ENCODE results near the gene RUNX1.

Gene RUNX1

DNA sequence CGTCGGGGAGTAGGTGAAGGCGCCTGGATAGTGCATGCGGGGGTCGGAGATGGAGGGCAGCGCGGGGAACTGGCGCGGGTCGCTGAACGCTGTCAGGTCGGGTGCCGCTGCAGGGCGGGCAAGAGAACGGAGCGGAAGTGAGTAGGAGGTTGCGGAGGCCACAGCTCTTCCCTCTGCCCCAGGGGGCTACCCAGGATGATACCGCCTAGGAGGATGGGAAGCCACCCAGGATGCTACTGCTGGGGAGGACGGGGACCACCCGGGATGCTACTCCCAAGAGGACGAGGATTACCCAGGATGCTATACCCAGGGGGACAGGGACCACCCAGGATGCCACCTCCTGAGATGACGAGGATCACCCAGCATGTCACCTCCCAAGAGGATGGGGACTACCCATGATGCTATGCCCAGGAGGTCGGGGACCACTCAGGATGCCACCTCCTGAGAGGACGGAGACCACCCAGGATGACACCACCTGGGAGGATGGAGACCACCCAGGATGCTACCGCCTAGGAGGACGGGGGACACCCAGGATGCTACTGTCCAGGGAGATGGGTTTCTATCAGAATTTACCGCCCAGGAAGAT, 256.5 kb downstream of the RUNX1 start:
- H3K4me3 ChIP-seq, result no peak overlapping the region
- peaks cover 99% of the 10 kb centered on the region for H4K20me1 ChIP-seq
- TF ChIP-seq Cebpa-rat (IDR thresholded peaks at IDR 0.05), result no peak
- H3K9ac ChIP-seq, result no peak overlapping the region
- no peak overlapping the region for H3K4me2 ChIP-seq
- no peaks in the 10 kb centered on the region for H3K27me3 ChIP-seq
- H3K36me3 ChIP-seq, result peaks cover 86% of the 10 kb centered on the region
- no peaks in the 10 kb centered on the region for H3K9me3 ChIP-seq
- no peak overlapping the region for H3K27ac ChIP-seq
- H3K4me1 ChIP-seq, result no peaks in the 10 kb centered on the region

DNA sequence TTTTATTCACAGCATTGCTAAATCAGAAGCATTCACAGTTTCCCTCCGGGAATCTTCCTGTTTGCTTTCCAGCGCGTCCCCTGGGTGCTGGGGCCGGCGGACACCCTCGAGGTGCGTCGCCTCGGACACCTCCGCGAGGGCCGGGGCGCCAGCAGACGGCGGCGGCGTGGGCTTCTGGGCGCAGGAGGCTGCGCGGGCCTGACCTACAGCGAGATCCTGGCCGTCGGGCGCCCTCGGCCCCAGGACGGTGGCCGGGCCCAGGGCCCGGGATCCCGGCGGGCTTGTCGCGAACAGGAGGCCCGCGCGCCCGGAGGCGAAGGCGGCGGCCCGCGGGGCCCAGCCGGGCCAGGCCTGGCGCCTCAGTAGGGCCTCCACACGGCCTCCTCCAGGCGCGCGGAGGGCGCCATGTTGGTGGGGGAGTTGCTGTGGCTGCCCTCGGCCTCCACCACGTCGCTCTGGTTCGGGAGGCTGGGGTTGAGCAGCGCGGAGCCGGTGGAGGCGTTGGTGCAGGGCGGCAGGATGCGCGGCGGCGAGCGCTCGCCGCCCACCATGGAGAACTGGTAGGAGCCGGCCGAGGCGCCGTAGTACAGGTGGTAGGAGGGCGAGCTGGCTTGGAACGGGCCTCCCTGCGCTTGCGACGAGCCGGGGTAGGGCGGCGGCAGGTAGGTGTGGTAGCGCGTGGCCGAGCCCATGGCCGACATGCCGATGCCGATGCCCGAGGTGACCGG, 257.2 kb downstream of the RUNX1 start:
- Histone ChIP-seq H3K9ac (no peak overlapping the region), H3K36me3 (peaks cover 79% of the 10 kb centered on the region), H3K9me3 (no peaks in the 10 kb centered on the region), H3K27me3 (no peaks in the 10 kb centered on the region), H3K4me2 (no peak overlapping the region), H4K20me1 (peaks cover 99% of the 10 kb centered on the region), H3K4me3 (no peak overlapping the region), H3K4me1 (no peaks in the 10 kb centered on the region), H3K27ac (no peak overlapping the region)
- no peak for TF ChIP-seq Cebpa-rat (IDR thresholded peaks at IDR 0.05)

- H3K4me1 ChIP-seq, result no peaks in the 10 kb centered on the region
- peaks cover 68% of the 10 kb centered on the region for H3K36me3 ChIP-seq
- H3K4me3 ChIP-seq, result no peak overlapping the region
- no peaks in the 10 kb centered on the region for H3K27me3 ChIP-seq
- no peak overlapping the region for H3K9ac ChIP-seq
- H3K27ac ChIP-seq, result no peak overlapping the region
- H3K9me3 ChIP-seq, result no peaks in the 10 kb centered on the region
- no peak overlapping the region for H3K4me2 ChIP-seq
- TF ChIP-seq Cebpa-rat (IDR thresholded peaks at IDR 0.05), result no peak
- peaks cover 91% of the 10 kb centered on the region for H4K20me1 ChIP-seq
Measured at GRCh38 chr21:34790834-34791233, 258.3 kb downstream of the RUNX1 start.

- H3K36me3 ChIP-seq, result peaks cover 63% of the 10 kb centered on the region
- no peaks in the 10 kb centered on the region for H3K27me3 ChIP-seq
- TF ChIP-seq Cebpa-rat (IDR thresholded peaks at IDR 0.05), result no peak
- H3K4me1 ChIP-seq, result no peaks in the 10 kb centered on the region
- H3K4me3 ChIP-seq, result no peak overlapping the region
- H4K20me1 ChIP-seq, result peaks cover 86% of the 10 kb centered on the region
- H3K4me2 ChIP-seq, result no peak overlapping the region
- no peaks in the 10 kb centered on the region for H3K9me3 ChIP-seq
- H3K9ac ChIP-seq, result no peak overlapping the region
- H3K27ac ChIP-seq, result no peak overlapping the region
Measured at GRCh38 chr21:34790341-34790740, 258.8 kb downstream of the RUNX1 start.

DNA sequence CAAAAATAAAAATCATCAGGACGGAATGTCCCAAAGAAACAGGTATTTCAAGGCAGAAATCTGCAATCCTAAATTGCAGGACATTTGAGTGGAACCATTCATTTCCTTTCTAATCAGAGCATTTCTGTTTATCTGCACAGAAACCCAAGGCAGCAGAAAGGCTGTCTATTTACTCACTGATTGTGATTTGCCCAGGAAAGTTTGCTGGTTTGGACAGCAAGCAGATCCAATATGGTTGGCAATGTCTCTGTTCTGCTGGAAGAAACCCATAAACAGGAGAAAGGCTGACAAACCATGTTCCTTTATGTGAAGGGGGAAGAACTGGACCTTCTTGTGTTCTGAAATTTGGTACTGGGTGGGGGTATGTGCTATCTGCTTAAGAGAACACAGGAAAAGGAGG, 260.2 kb downstream of the RUNX1 start:
- Histone ChIP-seq H3K9me3 (no peaks in the 10 kb centered on the region), H4K20me1 (peaks cover 71% of the 10 kb centered on the region), H3K9ac (no peak overlapping the region), H3K4me2 (no peak overlapping the region), H3K4me3 (no peak overlapping the region), H3K36me3 (peaks cover 50% of the 10 kb centered on the region), H3K4me1 (no peaks in the 10 kb centered on the region), H3K27me3 (no peaks in the 10 kb centered on the region), H3K27ac (no peak overlapping the region)
- no peak for TF ChIP-seq Cebpa-rat (IDR thresholded peaks at IDR 0.05)

- H3K36me3 ChIP-seq, result peaks cover 2% of the 10 kb centered on the region; the same call in 1 of the 2 replicates
- no peak overlapping the region for H3K4me2 ChIP-seq
- no peak overlapping the region for H3K9ac ChIP-seq
- H3K4me1 ChIP-seq, result 0 out of 2 replicates have a peak, but pooled peaks cover 5% of the 10 kb centered on the region
- 0 out of 2 replicates have a peak, but pooled peaks cover 6% of the 10 kb centered on the region for H3K9me3 ChIP-seq
- H3K27ac ChIP-seq, result no peak overlapping the region
- H3K27me3 ChIP-seq, result no peaks in the 10 kb centered on the region
- H3K4me3 ChIP-seq, result no peak overlapping the region
- no peak for TF ChIP-seq Cebpa-rat (IDR thresholded peaks at IDR 0.05)
- H4K20me1 ChIP-seq, result peaks cover 21% of the 10 kb centered on the region
Measured at GRCh38 chr21:34783815-34784214, 265.3 kb downstream of the RUNX1 start.

DNA sequence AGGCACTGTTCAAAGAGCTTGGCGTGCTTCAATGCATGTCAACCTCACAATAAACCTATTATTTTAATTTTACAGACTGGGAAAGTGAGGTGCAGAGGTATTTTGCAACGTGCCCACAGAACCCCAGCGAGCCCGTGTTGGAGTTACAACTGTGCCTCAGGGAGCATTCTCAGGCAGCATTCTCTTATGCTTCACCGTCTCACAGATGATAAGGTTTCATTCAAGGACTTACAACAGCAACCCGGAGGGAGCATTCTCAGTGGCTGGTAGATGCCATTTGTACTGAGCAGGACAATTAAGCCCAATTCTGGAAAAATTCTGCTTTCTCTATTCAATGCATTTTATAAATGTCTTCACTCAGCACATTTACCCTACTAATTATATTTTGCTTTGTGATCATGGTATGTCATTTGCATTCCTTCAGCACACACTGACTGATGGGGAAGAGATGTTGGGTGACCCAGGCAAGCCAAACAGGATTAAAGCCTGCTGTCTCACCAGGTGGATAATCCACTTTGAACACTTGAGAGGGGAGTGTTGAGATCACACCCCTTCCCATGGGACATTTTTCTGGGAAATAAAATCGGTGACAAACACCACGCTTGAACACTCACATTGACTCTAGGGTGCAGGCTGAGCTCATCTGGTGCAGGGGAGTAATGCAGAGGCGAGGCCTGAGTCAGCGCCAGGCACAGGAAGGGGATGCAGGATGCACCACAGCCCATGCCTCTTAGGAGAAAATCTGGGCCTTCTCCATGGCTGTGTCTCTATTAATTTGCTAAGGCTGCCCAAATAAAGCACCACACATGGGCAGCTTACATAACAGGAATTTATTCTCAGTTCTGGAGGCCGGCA, 266.4 kb downstream of the RUNX1 start:
- no peaks in the 10 kb centered on the region for H3K36me3 ChIP-seq
- peaks cover 10% of the 10 kb centered on the region for H4K20me1 ChIP-seq
- H3K4me1 ChIP-seq, result 0 out of 2 replicates have a peak, but pooled peaks cover 5% of the 10 kb centered on the region
- H3K9me3 ChIP-seq, result 0 out of 2 replicates have a peak, but pooled peaks cover 6% of the 10 kb centered on the region
- H3K9ac ChIP-seq, result no peak overlapping the region
- H3K27ac ChIP-seq, result no peak overlapping the region
- H3K4me3 ChIP-seq, result no peak overlapping the region
- no peak for TF ChIP-seq Cebpa-rat (IDR thresholded peaks at IDR 0.05)
- H3K27me3 ChIP-seq, result no peaks in the 10 kb centered on the region
- no peak overlapping the region for H3K4me2 ChIP-seq

DNA sequence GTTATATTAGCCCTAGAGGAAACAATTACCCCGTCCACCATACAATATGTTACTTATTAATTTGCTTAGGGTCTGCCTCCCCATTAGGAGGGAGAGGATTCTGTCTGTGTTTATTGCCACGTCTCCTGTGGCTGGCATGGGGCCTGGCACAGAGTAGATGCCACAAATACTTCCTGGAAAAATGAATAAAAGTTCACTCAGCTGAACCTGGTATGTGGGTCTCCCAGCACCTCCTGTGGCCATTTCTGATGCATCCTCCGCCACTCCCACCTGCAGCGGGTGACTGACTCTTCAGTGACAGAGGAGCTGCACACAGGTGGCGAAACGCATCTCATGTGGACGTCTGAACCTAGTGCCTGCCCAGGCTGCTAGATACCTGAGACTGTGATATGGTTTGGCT, 267.6 kb downstream of the RUNX1 start:
- H3K27ac ChIP-seq, result no peak overlapping the region
- H3K36me3 ChIP-seq, result no peaks in the 10 kb centered on the region
- no peak overlapping the region for H3K4me2 ChIP-seq
- no peak overlapping the region for H3K4me3 ChIP-seq
- H4K20me1 ChIP-seq, result no peaks in the 10 kb centered on the region
- 0 out of 2 replicates have a peak, but pooled peaks cover 5% of the 10 kb centered on the region for H3K4me1 ChIP-seq
- H3K9ac ChIP-seq, result no peak overlapping the region
- no peak for TF ChIP-seq Cebpa-rat (IDR thresholded peaks at IDR 0.05)
- H3K9me3 ChIP-seq, result 0 out of 2 replicates have a peak, but pooled peaks cover 6% of the 10 kb centered on the region
- no peaks in the 10 kb centered on the region for H3K27me3 ChIP-seq

DNA sequence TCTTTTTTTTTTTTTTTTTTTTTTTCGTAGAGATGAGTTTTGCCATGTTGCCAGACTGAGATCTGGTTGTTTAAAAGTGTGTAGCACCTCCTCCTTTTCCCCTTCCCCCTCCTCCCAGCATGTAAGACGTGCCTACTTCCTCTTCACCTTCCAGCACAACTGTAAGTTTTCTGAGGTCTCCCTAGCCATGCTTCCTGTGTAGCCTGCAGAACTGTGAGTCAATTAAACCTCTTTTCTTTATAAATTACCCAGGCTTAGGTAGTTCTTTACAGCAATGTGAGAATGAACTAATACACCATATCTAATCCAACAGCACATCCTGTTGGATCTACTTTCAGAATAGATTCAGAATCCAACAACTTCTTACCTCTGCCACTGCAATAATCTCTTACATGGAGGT, 269.2 kb downstream of the RUNX1 start:
- Histone ChIP-seq H3K4me3 (no peak overlapping the region), H3K27me3 (no peaks in the 10 kb centered on the region), H3K27ac (no peak overlapping the region), H3K4me1 (0 out of 2 replicates have a peak, but pooled peaks cover 5% of the 10 kb centered on the region), H3K36me3 (no peaks in the 10 kb centered on the region), H3K4me2 (no peak overlapping the region), H4K20me1 (no peaks in the 10 kb centered on the region), H3K9me3 (0 out of 2 replicates have a peak, but pooled peaks cover 6% of the 10 kb centered on the region), H3K9ac (no peak overlapping the region)
- no peak for TF ChIP-seq Cebpa-rat (IDR thresholded peaks at IDR 0.05)

Data from BLaER1 (cell line).